GM12892 (cell line): Measurements from ENCODE around the gene OR9Q1.

ENCODE experiments used
- DNase-seq: peaks from one replicate; pipeline ENCODE4 v3.0.0; 2011; ENCODE audit not compliant: insufficient read length
- FAIRE-seq: peaks from 2 replicates; lab custom pipeline; 2011; peaks lifted over from hg19 to GRCh38; lab: Jason Lieb, UNC
- POLR2A ChIP-seq: IDR thresholded peaks from 2 replicates; pipeline ENCODE4 v1.6.1; 2011; ENCODE audit warnings: low read depth, low read length, control low read depth
- POLR2AphosphoS5 ChIP-seq: IDR thresholded peaks from 2 replicates; pipeline ENCODE4 v1.6.1; 2011; ENCODE audit warnings: low read depth, low read length, control low read depth
- TAF1 ChIP-seq: IDR thresholded peaks from 2 replicates; pipeline ENCODE4 v1.6.1; 2011; ENCODE audit warnings: low read depth, mild to moderate bottlenecking, control low read depth, low read length, borderline replicate concordance

The OR9Q1 gene

GRCh38 chr11:58216476-58216875 lies 192.8 kb downstream of the OR9Q1 start:
- no peak for TF ChIP-seq POLR2AphosphoS5
- no peak for TF ChIP-seq TAF1
- TF ChIP-seq POLR2A: no peak
- DNase-seq: no peak
- no peak for FAIRE-seq

GRCh38 chr11:58222721-58223120 lies 199.0 kb downstream of the OR9Q1 start:
- TF ChIP-seq TAF1 (no peak), POLR2A (no peak), POLR2AphosphoS5 (no peak)
- no peak for FAIRE-seq
- DNase-seq: no peak

GRCh38 chr11:58227956-58228615 lies 204.4 kb downstream of the OR9Q1 start:
- DNase-seq (no peak), FAIRE-seq (no peak)
- TF ChIP-seq POLR2A: no peak
- no peak for TF ChIP-seq POLR2AphosphoS5
- TF ChIP-seq TAF1: no peak
